Thymus (tissue), 11 donors: ENCODE results near the gene SLC25A19. TPM values are rescaled to one million over a fixed set of nuclear protein-coding genes. Genes with fewer than 3 reads are reported as not detected.

ENCODE experiments used
- DNase-seq, 9 donors: peaks; one replicate each; pipeline ENCODE4 v3.0.0-alpha.2; 2013; ENCODE audit warnings: low spot score in 9 of 9, low read depth in 6 of 9, missing footprints in 1 of 9
- H3K27ac ChIP-seq, 2 donors: one replicate each; pipeline ENCODE4 v1.5.1; 2013; ENCODE audit warnings: control low read depth in 1 of 2, low read depth in 1 of 2, low read length in 1 of 2, mild to moderate bottlenecking in 1 of 2, moderate library complexity in 1 of 2
- H3K27me3 ChIP-seq, 2 donors: one replicate each; pipeline ENCODE4 v1.5.1; 2013; ENCODE audit warnings: low read length in 1 of 2; ENCODE audit not compliant: control insufficient read depth in 2 of 2, insufficient read depth in 1 of 2
- H3K36me3 ChIP-seq, 2 donors: one replicate each; pipeline ENCODE4 v1.5.1; 2013; ENCODE audit warnings: low read length in 1 of 2, mild to moderate bottlenecking in 1 of 2, moderate library complexity in 1 of 2; ENCODE audit not compliant: control insufficient read depth in 2 of 2, insufficient read depth in 2 of 2
- H3K4me1 ChIP-seq, 2 donors: one replicate each; pipeline ENCODE4 v1.5.1; 2013; ENCODE audit warnings: low read length in 2 of 2; ENCODE audit not compliant: control insufficient read depth in 2 of 2, insufficient read depth in 2 of 2
- H3K4me3 ChIP-seq, 2 donors: one replicate each; pipeline ENCODE4 v1.5.1; 2013; ENCODE audit warnings: low read length in 2 of 2, control low read depth in 1 of 2, mild to moderate bottlenecking in 1 of 2
- H3K9me3 ChIP-seq, 2 donors: one replicate each; pipeline ENCODE4 v1.5.1; 2013; ENCODE audit warnings: low read length in 1 of 2, mild to moderate bottlenecking in 1 of 2; ENCODE audit not compliant: control insufficient read depth in 2 of 2, insufficient read depth in 1 of 2
- WGBS: extraction: QIAGEN DNeasy Blood & Tissue Kit; methylation state at CpG from one replicate; pipeline ENCODE4 v1.1.7; 2013; 5-methylcytosine and 5-hydroxymethylcytosine counted together
- polyA plus RNA-seq: library from polyadenylated mRNA; stranded (reverse); fragments of 200-250 nt; gene quantifications from one replicate; pipeline ENCODE4 v1.2.3, GENCODE V29; 2013
- total RNA-seq: library from RNA; stranded (reverse); fragments of 120-200 nt; gene quantifications from one replicate; pipeline ENCODE4 v1.2.4, GENCODE V29; 2013
- donor health status: healthy.

SLC25A19 gene
- total and polyA plus RNA-seq, 2 donors = 15.4 to 18.3 TPM

GRCh38 chr17:75272848-75273184, 16.4 kb downstream of the SLC25A19 start:
- peaks cover 0 to 7% of the 10 kb centered on the region in 2 donors for H3K27me3 ChIP-seq
- no peaks in the 10 kb centered on the region for H3K9me3 ChIP-seq
- H3K4me1 ChIP-seq = peaks cover 13 to 30% of the 10 kb centered on the region in 2 donors
- H3K36me3 ChIP-seq = peaks cover 22 to 28% of the 10 kb centered on the region in 2 donors
- H3K4me3 ChIP-seq = no peak overlapping the region
- H3K27ac ChIP-seq = no peak overlapping the region
- 91% methylated on average over 3 of the region's 3 CpGs for WGBS
- no peak for DNase-seq

DNA sequence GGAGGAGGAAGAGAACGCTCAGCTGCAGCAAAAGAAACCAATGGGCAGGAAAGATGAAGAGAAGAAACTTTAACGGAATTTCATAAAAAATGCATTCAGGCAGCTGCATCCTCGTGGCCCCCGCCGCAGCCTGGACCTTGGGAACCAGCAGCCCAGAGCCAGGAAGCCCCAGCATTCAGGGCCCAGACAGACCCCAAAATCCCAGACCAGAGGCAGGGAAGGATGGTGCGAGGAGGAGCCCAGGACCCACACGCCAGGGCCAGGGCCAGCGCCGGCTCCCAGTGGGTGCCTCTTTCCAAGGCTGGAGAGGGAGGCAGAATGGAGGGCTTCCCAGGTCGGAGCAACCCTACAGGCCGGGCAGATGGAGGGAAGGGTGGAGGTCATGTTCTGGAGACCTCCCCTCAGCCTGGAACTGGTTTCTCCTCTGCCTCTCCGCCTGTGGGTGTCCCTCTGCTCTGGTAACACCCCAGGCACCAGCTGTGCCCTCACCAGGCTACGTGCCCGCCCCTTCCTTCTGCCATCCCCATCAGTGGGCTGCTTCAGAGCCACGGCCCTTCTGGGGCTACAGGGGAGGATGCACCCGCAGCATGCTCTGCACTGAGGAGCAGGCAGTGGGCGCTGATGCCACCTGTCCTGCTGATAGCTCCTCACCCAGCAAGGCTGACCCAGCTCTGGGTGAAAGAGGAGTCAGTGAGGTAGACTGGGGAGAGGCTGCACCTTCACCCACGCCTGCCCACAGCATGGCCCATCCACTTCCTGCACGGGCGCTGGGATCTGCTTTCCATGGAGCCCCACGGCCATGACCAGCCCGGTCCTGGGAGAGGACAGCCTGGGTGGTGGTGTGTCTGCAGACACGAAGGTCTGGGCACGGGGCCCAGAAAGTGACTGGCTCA, 17.0 kb downstream of the SLC25A19 start:
- Histone ChIP-seq H3K27me3 (peaks cover 0 to 7% of the 10 kb centered on the region in 2 donors), H3K4me1 (peaks cover 13 to 30% of the 10 kb centered on the region in 2 donors), H3K4me3 (peak overlapping the region; percentile 66 to 76), H3K27ac (peak overlapping the region in 1 of 2 donors; percentile 92), H3K36me3 (peaks cover 25 to 27% of the 10 kb centered on the region in 2 donors), H3K9me3 (no peaks in the 10 kb centered on the region)
- no peak for DNase-seq
- WGBS = 63% methylated on average over 24 of the region's 24 CpGs

- H3K27me3 ChIP-seq = peaks cover 0 to 7% of the 10 kb centered on the region in 2 donors
- DNase-seq = peak in 8 of 9 donors; percentile 65 to 93 (median 82)
- WGBS = under 1% methylated on average over 74 of the region's 74 CpGs
- peak overlapping the region; percentile 66 to 76 for H3K4me3 ChIP-seq
- H3K27ac ChIP-seq = peak overlapping the region; percentile 82 to 92
- H3K36me3 ChIP-seq = peaks cover 28 to 31% of the 10 kb centered on the region in 2 donors
- peaks cover 13 to 30% of the 10 kb centered on the region in 2 donors for H3K4me1 ChIP-seq
- H3K9me3 ChIP-seq = no peaks in the 10 kb centered on the region
Measured at GRCh38 chr17:75271233-75271954, 17.8 kb downstream of the SLC25A19 start.

DNA sequence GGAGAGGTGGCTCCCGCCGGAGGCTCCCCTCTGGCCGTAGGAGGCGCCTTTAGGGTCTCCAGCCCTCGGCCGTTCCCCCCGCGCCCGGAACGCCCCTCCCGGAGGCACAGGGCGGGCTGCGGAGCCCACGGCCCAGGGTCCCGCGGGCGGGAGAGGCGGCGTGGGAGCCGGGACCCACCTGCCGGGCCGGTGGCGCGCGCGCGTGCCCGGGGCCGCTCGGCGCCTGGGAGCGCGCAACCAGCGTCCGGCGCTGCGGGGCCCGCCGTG, 18.3 kb downstream of the SLC25A19 start, which contains the start of gene MIF4GD:
Gene MIF4GD, minus strand, starts transcription at position 266 of the 267 bp plus-strand sequence. CDS start 1,036 bp downstream, outside the sequence.
- WGBS = under 1% methylated on average over 39 of the region's 39 CpGs
- Histone ChIP-seq H3K4me1 (peaks cover 13 to 30% of the 10 kb centered on the region in 2 donors), H3K4me3 (peak within 1 kb of the TSS; percentile 76)

DNA sequence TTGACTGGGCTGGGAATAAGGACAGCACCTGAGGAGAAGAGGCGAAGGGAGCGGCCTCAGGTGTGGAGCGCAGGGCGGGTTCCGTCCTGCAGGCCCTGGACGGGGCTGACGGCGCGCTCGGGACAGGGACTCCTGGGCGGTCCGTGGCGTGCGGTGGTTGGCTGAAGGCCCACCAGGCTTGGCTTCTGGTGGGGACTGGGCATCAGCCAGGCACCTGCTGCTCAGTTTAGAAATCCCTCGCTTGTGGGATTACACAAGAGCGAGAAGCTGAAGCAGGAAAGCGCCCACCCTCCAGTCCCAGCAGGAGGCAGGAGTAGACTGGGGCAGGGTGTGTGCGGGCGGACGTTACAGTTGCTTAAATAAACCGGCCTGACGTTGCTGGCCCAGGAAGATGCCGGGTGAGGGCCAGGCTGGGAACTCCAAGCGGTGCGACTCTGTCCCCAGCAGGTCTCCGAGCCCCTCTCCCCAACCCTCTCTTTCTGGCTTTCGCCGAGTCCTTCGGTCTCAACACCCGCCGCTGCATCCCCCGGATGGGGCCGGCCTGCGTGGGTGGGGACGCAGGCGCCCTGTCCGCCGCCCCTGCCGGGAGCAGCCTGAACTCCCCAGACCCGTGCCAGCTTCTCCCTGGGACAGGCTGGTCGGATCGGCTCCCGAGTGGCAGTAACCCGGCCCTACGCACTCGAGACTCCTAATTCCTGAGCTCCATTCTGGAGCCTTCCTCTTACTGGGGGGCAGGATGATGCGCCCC, 18.8 kb downstream of the SLC25A19 start:
- Histone ChIP-seq H3K4me1 (peaks cover 13 to 30% of the 10 kb centered on the region in 2 donors), H3K36me3 (peaks cover 36 to 41% of the 10 kb centered on the region in 2 donors), H3K27ac (peak overlapping the region; percentile 72 to 83), H3K9me3 (no peaks in the 10 kb centered on the region), H3K27me3 (peaks cover 0 to 7% of the 10 kb centered on the region in 2 donors), H3K4me3 (peak overlapping the region; percentile 76)
- 1% methylated on average over 47 of the region's 47 CpGs for WGBS
- DNase-seq = peak in 4 of 9 donors; percentile 34 to 63 (median 36)

More for the DNA sequence above, 18.3 kb downstream of the SLC25A19 start, which contains the start of gene MIF4GD:
- peaks cover 33 to 36% of the 10 kb centered on the region in 2 donors for H3K36me3 ChIP-seq
- peaks cover 0 to 7% of the 10 kb centered on the region in 2 donors for H3K27me3 ChIP-seq
- DNase-seq = no peak
- no peaks in the 10 kb centered on the region for H3K9me3 ChIP-seq
- peak within 1 kb of the TSS; percentile 82 to 92 for H3K27ac ChIP-seq

DNA sequence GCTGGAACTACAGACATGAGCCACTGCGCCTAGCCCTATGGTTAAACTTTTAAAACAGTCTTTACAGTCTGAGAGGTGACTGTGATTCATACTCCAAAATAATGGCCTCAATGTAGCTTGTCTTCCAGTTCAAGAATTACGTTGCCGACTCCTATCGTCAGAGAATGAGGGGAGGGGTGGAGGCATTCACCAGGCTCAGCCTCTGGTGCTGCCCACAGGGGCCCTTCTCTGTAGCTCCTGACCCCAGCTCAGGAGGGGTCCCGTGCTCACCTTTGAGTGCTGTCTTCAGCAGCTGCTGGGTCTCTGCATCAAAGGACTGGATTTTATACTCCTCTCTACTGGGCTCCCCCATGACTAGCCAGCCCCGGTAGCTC, 19.4 kb downstream of the SLC25A19 start:
- peaks cover 13 to 30% of the 10 kb centered on the region in 2 donors for H3K4me1 ChIP-seq
- peak overlapping the region; percentile 76 for H3K4me3 ChIP-seq
- no peaks in the 10 kb centered on the region for H3K9me3 ChIP-seq
- peaks cover 0 to 7% of the 10 kb centered on the region in 2 donors for H3K27me3 ChIP-seq
- 33% methylated on average over 6 of the region's 6 CpGs for WGBS
- DNase-seq = peak in 1 of 9 donors; percentile 20
- peaks cover 37 to 47% of the 10 kb centered on the region in 2 donors for H3K36me3 ChIP-seq
- H3K27ac ChIP-seq = peak overlapping the region in 1 of 2 donors; percentile 83

GRCh38 chr17:75267411-75268232, 21.6 kb downstream of the SLC25A19 start:
- 96% methylated on average over 14 of the region's 14 CpGs for WGBS
- Histone ChIP-seq H3K9me3 (no peaks in the 10 kb centered on the region), H3K27me3 (peaks cover 0 to 7% of the 10 kb centered on the region in 2 donors), H3K4me3 (no peak overlapping the region), H3K27ac (no peak overlapping the region), H3K4me1 (peaks cover 15 to 31% of the 10 kb centered on the region in 2 donors), H3K36me3 (peaks cover 29 to 48% of the 10 kb centered on the region in 2 donors)
- no peak for DNase-seq

DNA sequence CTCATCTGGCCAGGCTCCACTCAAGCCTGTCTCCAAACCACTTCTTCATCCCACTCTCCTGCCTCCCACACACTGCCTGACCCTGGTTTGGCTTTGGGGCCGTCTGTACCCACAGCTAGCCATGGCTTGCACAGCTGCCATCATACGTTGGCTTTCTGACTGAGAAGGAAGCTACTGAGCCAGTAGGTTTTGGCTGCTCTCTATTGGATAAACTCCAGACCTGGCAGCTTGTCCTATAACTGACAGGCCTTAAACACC, 22.2 kb downstream of the SLC25A19 start:
- peaks cover 15 to 31% of the 10 kb centered on the region in 2 donors for H3K4me1 ChIP-seq
- WGBS = 92% methylated on average over 2 of the region's 2 CpGs
- no peak overlapping the region for H3K27ac ChIP-seq
- H3K9me3 ChIP-seq = no peaks in the 10 kb centered on the region
- peaks cover 0 to 7% of the 10 kb centered on the region in 2 donors for H3K27me3 ChIP-seq
- H3K4me3 ChIP-seq = no peak overlapping the region
- no peak for DNase-seq
- peaks cover 29 to 45% of the 10 kb centered on the region in 2 donors for H3K36me3 ChIP-seq
